ENCODE data around the gene BLOC1S4.
"Not testable (repeated sequence)": the region's sequence is repeated elsewhere in the genome, so short reads cannot be mapped to it uniquely, and the experiment has no call there.

BLOC1S4 gene

GRCh38 chr4:6719611-6720179 is 3.7 kb downstream of the BLOC1S4 start:
- DNase-seq = no peak

GRCh38 chr4:6720202-6720699 is 4.3 kb downstream of the BLOC1S4 start:
- peak; percentile 69 for DNase-seq

GRCh38 chr4:6721121-6721520 is 5.1 kb downstream of the BLOC1S4 start:
- DNase-seq = no peak

- no peak for DNase-seq
Measured at GRCh38 chr4:6722891-6723290, 6.9 kb downstream of the BLOC1S4 start.

- DNase-seq = no peak
Measured at GRCh38 chr4:6723851-6724250, 7.9 kb downstream of the BLOC1S4 start.

GRCh38 chr4:6724421-6725111 is 8.6 kb downstream of the BLOC1S4 start:
- DNase-seq = no peak

- not testable (repeated sequence) for DNase-seq
Measured at GRCh38 chr4:6725427-6725961, 9.5 kb downstream of the BLOC1S4 start.

GRCh38 chr4:6727081-6727942 is 11.3 kb downstream of the BLOC1S4 start:
- DNase-seq = no peak

GRCh38 chr4:6727943-6728250 is 11.9 kb downstream of the BLOC1S4 start:
- no peak for DNase-seq

GRCh38 chr4:6728320-6729029 is 12.5 kb downstream of the BLOC1S4 start:
- DNase-seq = no peak

- DNase-seq = peak; percentile 43
Measured at GRCh38 chr4:6730603-6731317, 14.8 kb downstream of the BLOC1S4 start.

- no peak for DNase-seq
Measured at GRCh38 chr4:6731318-6731675, 15.3 kb downstream of the BLOC1S4 start.

- DNase-seq = no peak
Measured at GRCh38 chr4:6731780-6732179, 15.8 kb downstream of the BLOC1S4 start.

GRCh38 chr4:6732441-6733357 is 16.7 kb downstream of the BLOC1S4 start:
- no peak for DNase-seq

- DNase-seq = no peak
Measured at GRCh38 chr4:6733358-6734164, 17.6 kb downstream of the BLOC1S4 start.

GRCh38 chr4:6734165-6734786 is 18.3 kb downstream of the BLOC1S4 start:
- no peak for DNase-seq

- no peak for DNase-seq
Measured at GRCh38 chr4:6739920-6740319, 23.9 kb downstream of the BLOC1S4 start.

- no peak for DNase-seq
Measured at GRCh38 chr4:6740347-6740746, 24.4 kb downstream of the BLOC1S4 start.

- DNase-seq = no peak
Measured at GRCh38 chr4:6742507-6742906, 26.5 kb downstream of the BLOC1S4 start.

- no peak for DNase-seq
Measured at GRCh38 chr4:6742989-6743388, 27.0 kb downstream of the BLOC1S4 start.
